ENCODE measurements around the gene INPP4A.

INPP4A gene

DNA sequence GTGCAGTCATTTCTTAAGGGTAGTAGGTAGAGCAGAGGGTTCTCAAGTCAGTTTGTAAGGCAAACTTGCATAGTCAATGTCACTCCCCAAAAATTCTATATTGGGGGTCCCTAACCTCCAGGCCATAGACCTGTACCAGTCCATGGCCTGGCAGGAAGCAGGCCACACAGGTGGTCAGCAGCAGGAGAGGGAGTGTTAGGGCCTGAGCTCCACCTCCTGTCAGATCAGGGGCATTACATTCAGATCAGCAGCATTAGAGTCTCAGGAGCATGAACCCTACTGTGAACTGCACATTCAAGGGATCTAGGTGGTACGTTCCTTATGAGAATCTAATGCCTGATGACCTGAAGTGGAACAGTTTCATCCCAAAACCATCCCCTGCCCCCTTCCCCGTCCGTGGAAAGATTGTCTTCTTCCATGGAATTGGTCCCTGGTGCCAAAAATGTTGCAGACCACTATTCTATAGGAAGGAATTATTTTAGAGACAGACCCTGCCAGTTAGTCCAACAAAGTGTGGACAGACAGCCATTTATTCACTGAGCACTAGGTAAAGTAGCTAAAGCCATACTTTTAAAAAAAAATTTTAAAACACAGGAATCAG lies 157.0 kb downstream of the INPP4A start:
- peak; percentile 15 for DNase-seq

DNA sequence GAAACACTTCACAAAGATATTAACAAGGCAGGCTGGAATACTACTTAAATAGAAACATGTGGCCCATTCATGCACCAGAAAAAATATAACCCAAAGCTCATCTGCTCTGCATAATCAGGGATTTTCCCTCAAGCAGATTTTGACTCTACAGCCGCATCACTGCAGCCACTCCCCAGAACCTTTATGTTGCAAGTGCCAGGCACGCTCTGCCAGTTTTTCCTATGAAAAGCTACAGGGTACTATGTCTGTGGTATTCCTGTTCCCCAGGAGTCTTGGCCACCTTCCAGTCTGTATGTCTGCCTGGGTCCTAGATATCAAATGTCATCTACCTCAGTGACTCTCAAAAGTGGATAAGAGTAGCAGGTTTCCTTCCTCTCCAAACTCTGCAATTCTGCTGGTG lies 159.9 kb downstream of the INPP4A start:
- no peak for DNase-seq

DNA sequence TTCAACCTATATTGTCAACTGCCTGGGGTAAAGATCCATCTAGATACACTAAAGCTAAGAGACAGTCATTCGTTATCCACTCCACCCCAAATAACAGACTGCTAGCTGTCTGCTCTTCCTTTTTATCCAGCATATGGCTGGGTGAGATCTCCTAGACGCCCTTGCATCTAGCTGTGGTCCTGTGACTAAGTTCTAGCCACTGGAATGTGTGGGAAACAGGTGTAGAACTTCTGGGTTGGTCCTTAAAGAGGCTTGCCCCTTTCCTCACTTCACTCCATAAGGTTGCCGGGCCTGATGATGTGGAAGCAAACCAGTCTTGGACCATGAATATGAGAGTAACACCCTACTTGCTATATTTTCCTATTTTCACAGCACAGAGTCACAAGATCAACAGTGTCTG lies 160.4 kb downstream of the INPP4A start:
- DNase-seq, result no peak

DNA sequence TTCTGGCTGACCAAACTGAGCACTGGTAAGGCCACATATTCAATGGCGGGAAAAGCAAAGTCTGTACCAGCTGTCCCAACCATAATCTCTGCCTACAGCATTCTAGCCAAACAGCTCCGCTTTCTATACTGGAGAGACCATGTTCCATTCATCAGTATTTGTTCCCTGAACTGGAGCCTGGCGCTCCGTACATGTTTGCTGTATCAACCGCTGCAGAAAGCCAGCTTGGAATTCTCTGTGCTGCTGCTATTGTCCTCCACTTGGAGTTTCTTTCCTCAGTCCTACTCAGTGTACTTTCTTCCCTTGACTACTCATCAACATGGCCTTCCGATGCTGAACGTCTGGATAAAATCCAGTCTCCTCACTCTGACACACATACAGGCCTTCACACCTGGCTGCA lies 161.8 kb downstream of the INPP4A start:
- DNase-seq, result no peak

DNA sequence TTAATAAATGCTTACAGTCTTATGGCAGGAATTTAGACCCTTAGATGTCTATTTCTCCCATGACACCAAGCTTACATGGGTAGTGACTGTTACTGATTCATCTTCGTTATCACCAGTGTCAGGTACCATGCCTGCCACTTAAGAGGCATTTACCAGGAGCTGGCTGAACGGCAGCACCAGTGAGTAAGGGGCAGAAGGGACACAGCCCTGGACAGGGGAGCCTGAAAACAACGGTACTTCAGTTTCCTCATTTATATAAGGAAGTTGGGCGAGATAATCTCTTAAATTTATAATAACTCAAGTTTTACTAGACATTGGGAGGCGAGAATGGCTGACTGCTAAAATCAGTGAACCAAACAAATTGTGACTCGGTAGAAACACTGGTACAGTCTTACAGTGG lies 162.4 kb downstream of the INPP4A start:
- DNase-seq, result peak; percentile 20

DNA sequence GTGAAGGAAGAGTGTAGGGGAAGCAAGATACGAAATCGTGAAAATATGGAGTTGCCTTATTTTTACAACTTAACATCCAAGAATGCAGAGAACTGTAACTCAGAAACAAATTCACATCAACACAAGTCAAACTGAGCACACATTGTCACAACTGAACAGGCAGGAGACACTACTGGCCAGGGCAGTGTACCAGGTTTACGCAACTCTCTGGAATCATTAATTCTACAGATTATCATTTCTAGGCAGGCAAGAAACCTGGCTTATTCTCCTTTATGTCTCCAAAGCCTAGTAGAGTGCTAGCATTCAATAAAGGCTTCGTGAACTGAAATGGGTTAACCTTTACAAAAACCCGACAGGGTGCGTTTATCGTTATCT lies 163.1 kb downstream of the INPP4A start:
- peak; percentile 25 for DNase-seq

DNA sequence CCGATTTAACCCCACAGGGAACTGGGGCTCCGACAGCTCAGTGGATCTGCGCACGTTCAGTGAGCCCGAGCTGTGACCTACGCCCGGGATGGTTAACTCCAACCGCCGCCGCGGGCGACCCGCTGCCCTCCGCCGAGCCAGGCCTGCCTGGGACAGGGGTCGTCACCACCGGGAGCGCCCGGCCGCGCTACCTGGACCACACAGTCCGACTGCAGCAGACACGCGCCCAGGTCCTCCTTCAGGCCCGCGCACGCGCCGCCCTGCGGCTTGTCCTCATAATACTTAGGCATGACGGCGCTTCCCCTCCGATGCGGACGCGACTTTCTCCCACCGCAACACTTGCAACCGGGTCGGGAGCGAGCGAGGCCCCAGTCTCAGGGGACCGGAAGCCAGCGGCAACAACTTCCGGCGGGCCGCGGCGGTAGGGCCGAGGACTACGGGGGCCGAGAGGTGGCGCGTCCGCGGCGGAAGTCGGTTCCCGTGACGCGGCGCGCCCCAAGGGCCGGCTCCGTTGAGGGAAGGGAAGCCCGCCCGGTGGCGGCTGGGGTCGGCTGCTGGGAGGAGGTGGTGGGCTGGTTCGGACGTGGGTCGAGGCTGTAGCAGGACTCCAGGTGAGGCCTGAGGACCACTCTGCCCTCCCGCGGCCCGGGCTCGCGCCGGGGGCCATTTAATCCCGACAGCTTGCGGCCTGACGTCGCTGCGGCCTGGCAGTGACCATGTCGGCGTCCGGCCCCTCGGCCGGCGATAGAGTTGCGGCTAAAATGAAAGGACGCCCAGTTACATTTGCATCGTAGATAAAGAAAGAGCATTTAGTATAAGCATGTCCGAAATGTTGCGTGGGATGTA lies 163.7 kb downstream of the INPP4A start, which contains the start of the genes COA5 and UNC50:
Gene COA5, minus strand, starts transcription at position 397 of the 846 bp plus-strand sequence. Its CDS starts 107 bp downstream, at position 290.
Gene UNC50, plus strand, starts transcription at position 474 of the 846 bp plus-strand sequence. CDS start 1,171 bp downstream, outside the sequence.
- DNase-seq, result peak; percentile 82

DNA sequence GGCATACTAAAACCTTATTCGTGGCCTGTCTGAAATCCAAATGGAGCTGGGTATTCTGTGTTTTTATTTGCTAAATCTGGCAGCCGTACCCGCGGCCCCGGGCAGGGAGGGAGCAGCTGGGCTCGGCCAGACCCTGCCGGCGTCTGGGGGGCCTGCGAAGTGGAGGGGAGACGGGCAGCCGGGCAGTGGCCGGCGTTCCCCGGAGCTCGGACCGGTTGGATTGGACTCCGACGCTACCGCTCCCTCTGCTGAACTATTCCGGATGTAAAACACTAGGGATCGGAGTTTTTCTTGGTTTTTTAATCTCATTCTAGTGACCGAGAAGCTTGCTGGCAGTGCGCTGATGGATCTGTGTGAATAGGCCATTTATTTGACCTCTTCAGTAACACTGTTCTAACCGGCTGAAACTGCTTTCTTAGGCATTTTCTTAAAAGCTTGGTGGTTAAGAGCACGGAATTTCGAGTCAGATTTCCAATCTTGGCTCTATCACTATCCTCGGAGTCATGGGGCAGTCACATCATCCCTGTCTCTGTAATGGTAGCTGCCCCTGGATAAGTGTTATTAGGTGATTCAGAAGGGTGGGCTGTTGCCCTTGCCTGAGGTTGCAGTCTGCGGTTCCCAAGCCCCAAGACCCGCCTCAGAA lies 164.4 kb downstream of the INPP4A start:
- no peak for DNase-seq

DNA sequence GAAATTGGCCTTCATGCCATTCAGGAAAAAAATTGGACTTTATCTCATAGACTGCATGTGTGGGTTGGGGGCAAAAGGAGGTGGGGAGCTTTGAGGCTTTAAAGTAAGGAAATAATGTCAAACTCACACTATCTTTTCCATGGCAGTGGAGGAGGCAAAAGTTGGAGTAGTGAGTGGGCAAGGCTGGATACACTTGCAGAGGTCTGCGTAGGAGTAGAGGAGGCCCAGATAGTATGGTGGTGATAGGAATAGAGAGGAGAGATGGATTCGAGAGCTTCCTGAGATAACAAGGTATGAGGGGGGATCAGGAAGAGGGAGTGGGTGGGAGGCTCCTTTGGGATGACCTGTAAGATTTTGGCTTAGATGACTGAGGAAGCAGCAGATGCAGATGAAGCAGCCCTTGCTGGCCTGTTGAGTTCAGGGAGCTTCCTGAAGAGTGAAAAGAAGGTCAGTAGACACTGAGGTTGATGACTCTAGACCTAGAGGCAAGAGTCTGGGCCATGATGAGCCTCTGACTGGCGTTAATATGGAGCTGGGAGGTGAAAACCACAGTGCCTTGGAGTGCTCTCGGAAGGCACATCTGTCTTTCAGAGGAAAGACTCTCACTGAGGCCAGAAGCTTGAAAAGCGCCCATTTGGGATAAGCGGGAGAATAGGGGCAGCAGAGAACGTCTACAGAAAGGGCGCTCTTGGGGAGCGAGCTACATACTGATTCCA lies 169.5 kb downstream of the INPP4A start:
- DNase-seq, result no peak

DNA sequence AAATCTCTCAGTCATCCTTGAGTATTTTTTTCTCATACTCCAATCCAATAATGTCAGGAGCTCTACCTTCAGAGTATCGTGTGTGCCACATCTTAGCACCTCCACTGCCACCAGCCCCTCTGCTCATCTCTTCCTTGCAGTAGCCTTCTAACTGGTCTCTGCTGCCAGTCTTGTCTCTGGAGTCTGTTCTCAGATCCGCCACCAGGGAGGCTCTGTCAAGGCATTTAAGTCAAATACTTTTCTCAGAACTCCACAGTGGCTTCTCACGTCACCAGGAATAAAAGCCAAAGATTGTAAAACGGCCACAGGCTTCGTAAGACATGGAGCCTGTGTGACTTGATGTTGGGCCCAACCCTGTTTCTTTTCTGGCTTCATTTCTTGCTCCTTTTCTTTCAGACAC lies 170.8 kb downstream of the INPP4A start:
- no peak for DNase-seq

DNA sequence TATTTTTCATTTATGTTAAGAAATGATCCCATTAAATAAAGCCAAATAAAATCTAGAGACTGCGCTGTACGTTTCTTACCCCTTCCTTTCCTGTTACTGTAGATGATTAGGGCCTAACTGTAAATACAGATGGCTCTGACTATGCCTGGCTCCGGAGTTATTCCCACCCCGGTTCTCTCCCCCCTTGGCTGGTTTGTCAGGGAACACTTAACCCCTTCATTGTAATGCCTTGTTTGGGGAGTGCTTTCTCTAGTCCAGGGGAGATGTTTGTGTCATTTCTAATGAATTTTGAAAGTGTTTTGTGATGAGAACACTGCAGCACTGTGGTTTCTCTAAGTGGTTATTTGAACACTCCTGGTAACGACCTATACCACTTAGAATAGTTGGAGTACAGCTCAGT lies 172.5 kb downstream of the INPP4A start:
- DNase-seq, result no peak

DNA sequence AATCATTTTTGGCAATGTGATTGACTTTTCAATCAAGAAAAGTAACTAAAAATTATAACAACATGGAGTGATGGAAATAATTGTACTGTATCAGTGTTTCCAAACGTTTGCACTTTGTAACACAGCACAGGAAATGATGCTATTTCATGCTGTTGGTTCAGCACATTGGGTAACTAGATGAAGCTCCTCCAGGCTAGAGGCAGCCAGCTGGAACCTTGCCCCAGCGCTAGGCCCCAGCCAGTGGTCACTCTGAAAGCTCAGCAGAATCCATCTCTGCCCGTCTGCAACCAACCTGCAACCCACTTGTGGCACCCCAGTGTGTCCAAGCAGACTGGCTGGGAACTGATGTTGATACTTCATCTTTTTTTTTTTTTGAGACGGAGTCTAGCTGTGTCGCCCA lies 179.0 kb downstream of the INPP4A start:
- DNase-seq, result peak; percentile 65

DNA sequence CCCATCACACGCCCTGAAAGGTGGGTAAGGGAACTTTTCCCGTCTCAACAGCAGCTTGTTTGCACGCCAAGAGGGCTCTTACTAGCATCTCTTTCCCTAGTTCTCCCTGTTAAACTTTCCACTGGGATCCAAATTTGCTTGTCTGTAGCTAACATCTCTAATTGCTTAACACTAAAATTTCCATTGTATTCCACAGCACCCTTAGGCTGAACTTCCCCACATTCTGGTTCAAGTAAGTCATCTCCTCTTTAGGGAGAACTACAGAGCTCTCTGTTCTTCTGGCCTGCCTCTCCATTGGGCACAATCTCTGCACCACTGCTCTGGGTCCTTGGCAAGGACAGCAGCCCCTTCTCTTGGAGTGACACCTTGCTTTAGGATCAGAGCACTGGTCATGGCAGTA lies 187.7 kb downstream of the INPP4A start:
- no peak for DNase-seq

DNA sequence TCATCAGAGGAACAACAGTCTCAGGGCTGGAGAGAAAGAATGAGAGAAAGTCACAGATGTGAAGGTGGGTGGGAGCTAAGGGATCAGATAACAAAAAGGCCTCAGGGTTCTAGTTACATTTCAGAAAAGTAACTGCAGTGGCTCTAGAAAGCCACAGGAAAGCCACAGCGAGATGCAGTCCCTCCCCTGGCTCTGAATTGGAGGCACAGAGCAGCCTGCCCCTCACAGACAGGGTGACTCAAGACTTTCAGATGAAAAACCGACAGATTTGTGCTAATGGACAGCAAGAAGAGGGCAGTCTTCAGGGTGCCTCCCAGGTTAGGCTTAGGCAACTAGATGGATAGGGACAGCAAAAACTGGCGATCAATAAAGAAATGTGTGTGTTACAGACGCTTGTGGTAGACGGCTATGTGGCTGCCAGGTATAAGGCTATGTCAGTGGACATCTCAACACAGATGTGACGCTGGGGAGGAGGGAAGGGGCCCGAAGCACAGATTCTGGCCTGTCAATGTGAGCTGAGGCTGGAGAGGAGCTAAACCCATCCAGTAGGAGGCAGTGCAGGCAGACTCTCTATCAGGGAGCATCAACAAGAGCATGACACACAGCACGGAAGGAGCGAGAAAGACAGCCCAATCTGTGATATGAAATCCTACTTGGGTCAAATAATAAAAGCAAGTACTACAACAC lies 189.9 kb downstream of the INPP4A start:
- DNase-seq, result no peak

DNA sequence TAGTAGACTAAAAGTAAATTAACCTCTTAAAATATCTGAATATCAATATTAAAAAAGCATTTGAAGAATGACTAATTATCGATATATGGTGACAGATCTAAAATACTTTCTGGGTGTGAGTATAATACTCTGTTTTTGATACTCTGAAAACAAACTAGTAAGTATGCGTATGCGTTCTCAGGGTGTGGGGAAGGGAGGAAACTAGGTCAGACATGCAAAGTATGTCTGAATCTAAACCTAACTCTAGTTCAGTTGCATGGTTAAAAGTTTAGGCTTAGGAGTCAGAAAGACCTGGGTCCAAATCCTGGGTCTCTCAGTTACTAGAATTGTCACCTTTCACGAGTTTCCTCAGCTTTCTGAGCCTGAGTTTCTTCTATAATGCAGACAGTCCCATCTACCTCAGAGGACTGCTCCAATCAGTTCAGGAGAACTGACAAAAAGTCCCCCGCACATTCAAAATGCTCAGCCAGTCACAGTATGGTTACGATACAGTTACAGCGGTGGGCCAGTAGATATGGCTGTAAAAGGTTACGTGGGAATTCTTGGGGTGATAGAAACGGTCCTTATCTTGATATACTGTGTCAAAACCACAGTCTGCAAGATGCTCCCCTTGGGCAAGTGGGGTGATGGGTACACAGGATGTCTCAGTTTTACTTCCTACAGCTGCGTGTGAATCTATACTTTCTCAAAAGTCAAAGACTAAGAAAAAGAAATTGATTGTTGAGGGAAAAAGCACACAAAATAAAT lies 192.9 kb downstream of the INPP4A start:
- DNase-seq, result no peak

DNA sequence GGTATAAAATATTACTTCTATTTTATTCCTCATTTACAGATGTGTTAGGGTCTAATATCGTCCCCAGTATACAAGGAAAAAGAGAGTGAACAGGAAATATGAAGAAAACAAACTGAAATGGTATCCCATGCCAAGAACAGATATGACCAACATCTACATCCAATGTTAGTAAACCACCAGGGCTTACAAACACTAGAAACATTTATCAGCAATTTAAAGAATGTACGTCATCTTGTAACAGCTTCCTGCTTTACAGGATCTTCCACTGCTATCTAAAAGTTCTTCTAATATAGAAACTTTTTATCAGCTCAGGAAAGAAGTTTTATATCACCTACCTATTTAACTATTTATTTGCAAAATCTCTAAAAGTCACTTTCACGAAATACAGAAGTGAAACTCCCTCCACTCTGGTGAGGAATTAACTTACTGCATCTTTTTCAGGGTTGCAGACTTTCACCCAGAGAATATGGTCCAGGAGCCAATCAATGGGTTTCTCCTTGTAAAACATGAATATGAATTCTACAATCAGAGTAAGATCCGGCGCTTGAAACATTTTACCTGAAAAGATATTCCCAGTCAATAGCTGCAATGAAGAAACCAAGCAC lies 198.9 kb downstream of the INPP4A start:
- DNase-seq, result no peak

Data from GF-D8 (cell line).